Osteocyte (in vitro differentiated cells): ENCODE results near the gene COLEC12. TPM values are rescaled to one million over a fixed set of nuclear protein-coding genes. Genes with fewer than 3 reads are reported as not detected.

Source experiments
- DNase-seq: peaks from one replicate; pipeline ENCODE4 v3.0.0; 2021; ENCODE audit warnings: mixed read lengths; ENCODE audit not compliant: unreplicated experiment; ENCODE audit errors: extremely low spot score
- H3K27ac Mint-ChIP-seq: one replicate; pipeline ENCODE4 v1.8.0; 2021; ENCODE audit warnings: mild to moderate bottlenecking, mixed read lengths; ENCODE audit not compliant: unreplicated experiment
- H3K27me3 Mint-ChIP-seq: one replicate; pipeline ENCODE4 v1.8.0; 2021; ENCODE audit warnings: mixed read lengths; ENCODE audit not compliant: unreplicated experiment
- H3K36me3 Mint-ChIP-seq: one replicate; pipeline ENCODE4 v1.8.0; 2021; ENCODE audit warnings: mixed read lengths; ENCODE audit not compliant: unreplicated experiment
- H3K4me1 Mint-ChIP-seq: one replicate; pipeline ENCODE4 v1.8.0; 2021; ENCODE audit warnings: mixed read lengths; ENCODE audit not compliant: unreplicated experiment
- H3K4me3 Mint-ChIP-seq: one replicate; pipeline ENCODE4 v1.8.0; 2021; ENCODE audit warnings: mild to moderate bottlenecking, moderate library complexity, mixed read lengths; ENCODE audit not compliant: unreplicated experiment
- H3K9me3 Mint-ChIP-seq: one replicate; pipeline ENCODE4 v1.8.0; 2021; ENCODE audit warnings: mixed read lengths; ENCODE audit not compliant: unreplicated experiment
- CTCF ChIP-seq: fragments of 200-600 bp; sonication (generic); IDR thresholded peaks from 2 replicates; pipeline ENCODE4 v1.5.0; 2021; ENCODE audit warnings: antibody characterized with exemption, mild to moderate bottlenecking, moderate library complexity
- total RNA-seq: library from RNA; stranded (reverse); gene quantifications from 2 replicates; pipeline ENCODE4 v1.2.1, GENCODE V29; 2021

Gene COLEC12
- total RNA-seq, 1 donor from 2014 or later = 113 TPM

GRCh38 chr18:378079-378478 is 122.4 kb downstream of the COLEC12 start:
- no peak overlapping the region for H3K4me3 Mint-ChIP-seq
- no peak for TF ChIP-seq CTCF
- peaks cover 5% of the 10 kb centered on the region for H3K36me3 Mint-ChIP-seq
- DNase-seq = no peak
- no peaks in the 10 kb centered on the region for H3K9me3 Mint-ChIP-seq
- H3K27ac Mint-ChIP-seq = no peak overlapping the region
- H3K27me3 Mint-ChIP-seq = no peaks in the 10 kb centered on the region
- H3K4me1 Mint-ChIP-seq = peaks cover 40% of the 10 kb centered on the region

GRCh38 chr18:377088-377487 is 123.4 kb downstream of the COLEC12 start:
- H3K9me3 Mint-ChIP-seq = no peaks in the 10 kb centered on the region
- peaks cover 5% of the 10 kb centered on the region for H3K36me3 Mint-ChIP-seq
- peak overlapping the region; percentile 80 for H3K27ac Mint-ChIP-seq
- no peak overlapping the region for H3K4me3 Mint-ChIP-seq
- DNase-seq = no peak
- no peaks in the 10 kb centered on the region for H3K27me3 Mint-ChIP-seq
- peaks cover 50% of the 10 kb centered on the region for H3K4me1 Mint-ChIP-seq
- TF ChIP-seq CTCF = no peak

- peak overlapping the region; percentile 80 for H3K27ac Mint-ChIP-seq
- H3K4me1 Mint-ChIP-seq = peaks cover 57% of the 10 kb centered on the region
- no peaks in the 10 kb centered on the region for H3K9me3 Mint-ChIP-seq
- no peaks in the 10 kb centered on the region for H3K27me3 Mint-ChIP-seq
- no peak for DNase-seq
- TF ChIP-seq CTCF = no peak
- no peak overlapping the region for H3K4me3 Mint-ChIP-seq
- peaks cover 5% of the 10 kb centered on the region for H3K36me3 Mint-ChIP-seq
Observed at GRCh38 chr18:376311-376710, 124.2 kb downstream of the COLEC12 start.

GRCh38 chr18:374721-375168 is 125.8 kb downstream of the COLEC12 start:
- Mint-ChIP-seq H3K4me3 (no peak overlapping the region), H3K9me3 (no peaks in the 10 kb centered on the region), H3K27me3 (no peaks in the 10 kb centered on the region), H3K27ac (no peak overlapping the region), H3K36me3 (peaks cover 7% of the 10 kb centered on the region), H3K4me1 (peaks cover 72% of the 10 kb centered on the region)
- no peak for TF ChIP-seq CTCF
- no peak for DNase-seq

GRCh38 chr18:373780-374179 is 126.7 kb downstream of the COLEC12 start:
- no peaks in the 10 kb centered on the region for H3K9me3 Mint-ChIP-seq
- peaks cover 79% of the 10 kb centered on the region for H3K4me1 Mint-ChIP-seq
- H3K4me3 Mint-ChIP-seq = no peak overlapping the region
- H3K27ac Mint-ChIP-seq = no peak overlapping the region
- TF ChIP-seq CTCF = no peak
- H3K36me3 Mint-ChIP-seq = peaks cover 13% of the 10 kb centered on the region
- H3K27me3 Mint-ChIP-seq = no peaks in the 10 kb centered on the region
- DNase-seq = no peak
